ENCODE data around the gene OLA1. TPM values are rescaled to one million over a fixed set of nuclear protein-coding genes. Genes with fewer than 3 reads are reported as not detected.

The OLA1 gene
- total and polyA plus RNA-seq, 9 of the 15 experiments (the other 6 are each of a cell fraction or from before 2014, with no cell fraction given) = 208 to 353 (median 225) TPM

- TF ChIP-seq CEBPG (CRISPR knock-in tag; IDR thresholded peaks at IDR 0.05) = no peak
- TF ChIP-seq CEBPG (tag; conservative IDR thresholded peaks at IDR 0.05 in 1 of 2, IDR thresholded peaks at IDR 0.05 in 1 of 2) = no peak
- TF ChIP-seq JUN (IDR thresholded peaks at IDR 0.05; ENCODE audit: borderline replicate concordance, low read depth, low read length) = no peak
- 0 out of 2 replicates have a peak, but pooled peaks have one; percentile 70 for TF ChIP-seq JUN (CRISPR knock-in tag; IDR thresholded peaks at IDR 0.05; ENCODE audit: borderline replicate concordance)
- TF ChIP-seq MEF2A (IDR thresholded peaks at IDR 0.05; ENCODE audit: control insufficient read depth, low read depth, low read length) = no peak
- TF ChIP-seq ZBTB1 (CRISPR knock-in tag; IDR thresholded peaks at IDR 0.05; ENCODE audit: borderline replicate concordance, low read depth) = no peak
- TF ChIP-seq SNRNP70 (optimal IDR thresholded peaks at IDR 0.05; ENCODE audit: low read depth, low read length) = no peak
- no peak for TF ChIP-seq PHF8 (IDR thresholded peaks at IDR 0.05; ENCODE audit: borderline replicate concordance, low read length)
- TF ChIP-seq MCM2 (IDR thresholded peaks at IDR 0.05; ENCODE audit: low read depth) = no peak
- TF ChIP-seq NR3C1 (CRISPR knock-in tag; IDR thresholded peaks at IDR 0.05) = no peak
- no peak for TF ChIP-seq KLF13 (tag; IDR thresholded peaks at IDR 0.05; ENCODE audit: borderline replicate concordance, low read depth)
- TF ChIP-seq POLR3A (IDR thresholded peaks at IDR 0.05; ENCODE audit: borderline replicate concordance, extremely low read depth, insufficient read depth, insufficient read length) = no peak
- no peak for TF ChIP-seq ZNF512 (tag; IDR thresholded peaks at IDR 0.05)
- TF ChIP-seq ZEB2 (IDR thresholded peaks at IDR 0.05) = no peak
- TF ChIP-seq RUNX1 (IDR thresholded peaks at IDR 0.05; ENCODE audit: low read depth) = no peak
- no peak for TF ChIP-seq HOMEZ (CRISPR knock-in tag; IDR thresholded peaks at IDR 0.05)
- no peak for TF ChIP-seq RBFOX2 (IDR thresholded peaks at IDR 0.05; ENCODE audit: low read depth, low read length)
- TF ChIP-seq CHD1 (IDR thresholded peaks at IDR 0.05; ENCODE audit: low read length) = peak; percentile 46
- TF ChIP-seq AFF4 (CRISPR knock-in tag; IDR thresholded peaks at IDR 0.05) = no peak
Measured at GRCh38 chr2:174247474-174248186, 702 bp downstream of the OLA1 start (continued).

Measured in K562 (cell line).